GM21515 (cell line): ENCODE data around the gene ZNF277.

ENCODE experiments used
- ATAC-seq: cut with Tn5 transposase; IDR thresholded peaks from one replicate; pipeline ENCODE4 v1.9.1; 2021; ENCODE audit not compliant: unreplicated experiment

ZNF277 gene

GRCh38 chr7:112206238-112206990 is at the start of gene ZNF277, which contains the start of gene DOCK4:
Gene ZNF277 (plus strand): TSS chr7:112206695. CDS start chr7:112206717, 22 bp downstream.
Gene DOCK4 (minus strand): TSS chr7:112206399. CDS start chr7:112206138, 261 bp downstream.
- peak; percentile 96 for ATAC-seq

- no peak for ATAC-seq
Measured at GRCh38 chr7:112157072-112157471, 49.4 kb upstream of the ZNF277 start.

GRCh38 chr7:112159351-112159750 is 47.1 kb upstream of the ZNF277 start:
- ATAC-seq, result no peak

GRCh38 chr7:112160130-112160770 is 46.2 kb upstream of the ZNF277 start:
- ATAC-seq, result no peak

- no peak for ATAC-seq
Measured at GRCh38 chr7:112160771-112161150, 45.7 kb upstream of the ZNF277 start.

- no peak for ATAC-seq
Measured at GRCh38 chr7:112161253-112162141, 45.0 kb upstream of the ZNF277 start.

GRCh38 chr7:112162142-112162766 is 44.2 kb upstream of the ZNF277 start:
- ATAC-seq, result no peak

GRCh38 chr7:112162784-112163506 is 43.5 kb upstream of the ZNF277 start:
- no peak for ATAC-seq

GRCh38 chr7:112167147-112167546 is 39.3 kb upstream of the ZNF277 start:
- no peak for ATAC-seq

GRCh38 chr7:112168915-112169314 is 37.6 kb upstream of the ZNF277 start:
- ATAC-seq, result no peak

GRCh38 chr7:112171673-112172072 is 34.8 kb upstream of the ZNF277 start:
- ATAC-seq, result no peak

- ATAC-seq, result no peak
Measured at GRCh38 chr7:112172870-112173567, 33.5 kb upstream of the ZNF277 start.

- ATAC-seq, result no peak
Measured at GRCh38 chr7:112173568-112173905, 33.0 kb upstream of the ZNF277 start.

GRCh38 chr7:112174192-112174591 is 32.3 kb upstream of the ZNF277 start:
- ATAC-seq, result no peak

- ATAC-seq, result no peak
Measured at GRCh38 chr7:112176241-112176640, 30.3 kb upstream of the ZNF277 start.

- ATAC-seq, result no peak
Measured at GRCh38 chr7:112176693-112177415, 29.6 kb upstream of the ZNF277 start.

- ATAC-seq, result no peak
Measured at GRCh38 chr7:112180223-112180622, 26.3 kb upstream of the ZNF277 start.

GRCh38 chr7:112182749-112183148 is 23.7 kb upstream of the ZNF277 start:
- no peak for ATAC-seq

- ATAC-seq, result no peak
Measured at GRCh38 chr7:112183266-112183665, 23.2 kb upstream of the ZNF277 start.
